Measurements from ENCODE around the gene MYH14.

DNA sequence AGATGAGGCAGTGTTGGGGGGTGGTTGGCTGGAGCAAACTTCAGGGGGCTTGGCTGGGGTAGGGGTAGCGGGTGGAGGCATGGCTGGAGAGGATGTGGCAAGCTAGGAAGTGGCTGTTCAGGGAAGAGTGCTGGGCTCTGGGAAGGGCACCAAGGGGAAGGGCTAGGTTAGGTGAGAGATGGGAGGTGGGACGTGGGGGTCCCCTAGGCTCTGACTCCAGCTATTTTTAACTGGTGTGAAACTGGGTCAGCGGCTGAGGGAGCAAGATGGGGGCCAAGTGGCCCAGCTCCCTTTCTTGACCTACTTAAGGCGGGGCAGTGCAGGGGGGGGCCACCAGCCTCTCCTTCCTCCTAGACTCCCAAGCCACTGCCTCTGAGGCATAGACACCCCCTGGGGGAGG lies 118.4 kb downstream of the MYH14 start:
- TF ChIP-seq EP300 (IDR thresholded peaks at IDR 0.05; ENCODE audit: low read depth in 2 of 2, low read length in 2 of 2) (no peak), EP300 (CRISPR knock-in tag; IDR thresholded peaks at IDR 0.05; ENCODE audit: borderline replicate concordance) (no peak), SUZ12 (IDR thresholded peaks at IDR 0.05; ENCODE audit: low read depth, low read length) (no peak), KAT8 (CRISPR knock-in tag; IDR thresholded peaks at IDR 0.05) (no peak), KAT2B (IDR thresholded peaks at IDR 0.05; ENCODE audit: borderline replicate concordance, low read depth, low read length) (no peak), TAF1 (CRISPR knock-in tag; IDR thresholded peaks at IDR 0.05) (no peak)
- TF ChIP-seq, protein P1, sequence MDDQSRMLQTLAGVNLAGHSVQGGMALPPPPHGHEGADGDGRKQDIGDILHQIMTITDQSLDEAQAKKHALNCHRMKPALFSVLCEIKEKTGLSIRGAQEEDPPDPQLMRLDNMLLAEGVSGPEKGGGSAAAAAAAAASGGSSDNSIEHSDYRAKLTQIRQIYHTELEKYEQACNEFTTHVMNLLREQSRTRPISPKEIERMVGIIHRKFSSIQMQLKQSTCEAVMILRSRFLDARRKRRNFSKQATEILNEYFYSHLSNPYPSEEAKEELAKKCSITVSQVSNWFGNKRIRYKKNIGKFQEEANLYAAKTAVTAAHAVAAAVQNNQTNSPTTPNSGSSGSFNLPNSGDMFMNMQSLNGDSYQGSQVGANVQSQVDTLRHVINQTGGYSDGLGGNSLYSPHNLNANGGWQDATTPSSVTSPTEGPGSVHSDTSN (CRISPR knock-in tag; IDR thresholded peaks at IDR 0.05; ENCODE audit: borderline replicate concordance) = no peak
